ENCODE measurements around the gene PIK3C2B. TPM values are rescaled to one million over a fixed set of nuclear protein-coding genes. Genes with fewer than 3 reads are reported as not detected.

The PIK3C2B gene
- polyA plus RNA-seq, 1 donor from 2014 or later = 23.7 TPM

- no peaks in the 10 kb centered on the region for H3K27me3 ChIP-seq (ENCODE audit: insufficient read depth, low read depth, low read length)
- no peaks in the 10 kb centered on the region for H4K20me1 ChIP-seq (ENCODE audit: insufficient read depth)
- H3K27ac ChIP-seq (ENCODE audit: low read length) = no peak overlapping the region
- no peaks in the 10 kb centered on the region for H3K9me3 ChIP-seq (ENCODE audit: low read length)
- no peaks in the 10 kb centered on the region for H3K9me2 ChIP-seq (ENCODE audit: insufficient read depth, low read length)
- H3K79me2 ChIP-seq (replicated peaks; ENCODE audit: insufficient read depth, low read length) = no peaks in the 10 kb centered on the region
- H3K36me3 ChIP-seq (ENCODE audit: insufficient read depth, low read length) = no peaks in the 10 kb centered on the region
- no peak overlapping the region for H3K4me3 ChIP-seq (ENCODE audit: low read length)
- no peaks in the 10 kb centered on the region for H3F3A ChIP-seq (ENCODE audit: insufficient read depth, low read length, poor library complexity, severe bottlenecking)
- H3K4me2 ChIP-seq (ENCODE audit: low read length) = no peak overlapping the region
- no peak overlapping the region for H2AFZ ChIP-seq (ENCODE audit: low read depth, low read length)
- TF ChIP-seq MXI1 (conservative IDR thresholded peaks at IDR 0.05; ENCODE audit: poor library complexity, severe bottlenecking) (no peak), POLR2AphosphoS5 (IDR thresholded peaks at IDR 0.05) (no peak)
- no peak overlapping the region for H3K9ac ChIP-seq (ENCODE audit: low read length)
Measured at GRCh38 chr1:204529371-204529895, 34.8 kb upstream of the PIK3C2B start.

GRCh38 chr1:204528677-204529076 lies 34.1 kb upstream of the PIK3C2B start:
- no peaks in the 10 kb centered on the region for H3F3A ChIP-seq (ENCODE audit: insufficient read depth, low read length, poor library complexity, severe bottlenecking)
- no peak overlapping the region for H3K9ac ChIP-seq (ENCODE audit: low read length)
- no peak overlapping the region for H3K4me3 ChIP-seq (ENCODE audit: low read length)
- no peak for TF ChIP-seq MXI1 (conservative IDR thresholded peaks at IDR 0.05; ENCODE audit: poor library complexity, severe bottlenecking)
- H3K79me2 ChIP-seq (replicated peaks; ENCODE audit: insufficient read depth, low read length) = peaks cover 3% of the 10 kb centered on the region
- no peaks in the 10 kb centered on the region for H4K20me1 ChIP-seq (ENCODE audit: insufficient read depth)
- no peak overlapping the region for H3K4me2 ChIP-seq (ENCODE audit: low read length)
- no peak overlapping the region for H3K27ac ChIP-seq (ENCODE audit: low read length)
- H3K27me3 ChIP-seq (ENCODE audit: insufficient read depth, low read depth, low read length) = no peaks in the 10 kb centered on the region
- no peaks in the 10 kb centered on the region for H3K9me3 ChIP-seq (ENCODE audit: low read length)
- H2AFZ ChIP-seq (ENCODE audit: low read depth, low read length) = no peak overlapping the region
- no peaks in the 10 kb centered on the region for H3K36me3 ChIP-seq (ENCODE audit: insufficient read depth, low read length)
- no peaks in the 10 kb centered on the region for H3K9me2 ChIP-seq (ENCODE audit: insufficient read depth, low read length)

GRCh38 chr1:204528241-204528640 lies 33.6 kb upstream of the PIK3C2B start:
- Histone ChIP-seq H3K36me3 (ENCODE audit: insufficient read depth, low read length) (no peaks in the 10 kb centered on the region), H2AFZ (ENCODE audit: low read depth, low read length) (no peak overlapping the region), H3K4me3 (ENCODE audit: low read length) (no peak overlapping the region), H3K9me2 (ENCODE audit: insufficient read depth, low read length) (no peaks in the 10 kb centered on the region), H3F3A (ENCODE audit: insufficient read depth, low read length, poor library complexity, severe bottlenecking) (no peaks in the 10 kb centered on the region), H3K27ac (ENCODE audit: low read length) (no peak overlapping the region), H3K27me3 (ENCODE audit: insufficient read depth, low read depth, low read length) (no peaks in the 10 kb centered on the region), H3K4me2 (ENCODE audit: low read length) (no peak overlapping the region), H3K9me3 (ENCODE audit: low read length) (no peaks in the 10 kb centered on the region), H3K79me2 (replicated peaks; ENCODE audit: insufficient read depth, low read length) (peaks cover 7% of the 10 kb centered on the region), H4K20me1 (ENCODE audit: insufficient read depth) (no peaks in the 10 kb centered on the region), H3K9ac (ENCODE audit: low read length) (no peak overlapping the region)
- TF ChIP-seq EP300 (conservative IDR thresholded peaks at IDR 0.05; ENCODE audit: poor library complexity, severe bottlenecking) (no peak), TAF1 (IDR thresholded peaks at IDR 0.05; ENCODE audit: low read depth) (no peak), CTCF (IDR thresholded peaks at IDR 0.05; ENCODE audit: poor library complexity, severe bottlenecking) (no peak), POLR2AphosphoS5 (IDR thresholded peaks at IDR 0.05) (no peak), SMC3 (conservative IDR thresholded peaks at IDR 0.05; ENCODE audit: poor library complexity) (no peak)

- Histone ChIP-seq H3K9ac (ENCODE audit: low read length) (no peak overlapping the region), H3K27ac (ENCODE audit: low read length) (no peak overlapping the region), H3K4me2 (ENCODE audit: low read length) (no peak overlapping the region), H4K20me1 (ENCODE audit: insufficient read depth) (no peaks in the 10 kb centered on the region), H2AFZ (ENCODE audit: low read depth, low read length) (no peak overlapping the region), H3K27me3 (ENCODE audit: insufficient read depth, low read depth, low read length) (no peaks in the 10 kb centered on the region), H3K4me3 (ENCODE audit: low read length) (no peak overlapping the region), H3F3A (ENCODE audit: insufficient read depth, low read length, poor library complexity, severe bottlenecking) (no peaks in the 10 kb centered on the region), H3K9me2 (ENCODE audit: insufficient read depth, low read length) (no peaks in the 10 kb centered on the region), H3K79me2 (replicated peaks; ENCODE audit: insufficient read depth, low read length) (peaks cover 30% of the 10 kb centered on the region), H3K9me3 (ENCODE audit: low read length) (no peaks in the 10 kb centered on the region), H3K36me3 (ENCODE audit: insufficient read depth, low read length) (no peaks in the 10 kb centered on the region)
- no peak for TF ChIP-seq CTCF (IDR thresholded peaks at IDR 0.05; ENCODE audit: poor library complexity, severe bottlenecking)
- no peak for TF ChIP-seq EZH2 (IDR thresholded peaks at IDR 0.05; ENCODE audit: borderline replicate concordance, insufficient read depth, low read length, poor library complexity, severe bottlenecking)
- no peak for TF ChIP-seq REST (IDR thresholded peaks at IDR 0.05; ENCODE audit: borderline replicate concordance)
- TF ChIP-seq POLR2AphosphoS5 (IDR thresholded peaks at IDR 0.05) = no peak
- no peak for TF ChIP-seq RAD21 (conservative IDR thresholded peaks at IDR 0.05)
- no peak for TF ChIP-seq TAF1 (IDR thresholded peaks at IDR 0.05; ENCODE audit: low read depth)
- no peak for TF ChIP-seq SMC3 (conservative IDR thresholded peaks at IDR 0.05; ENCODE audit: poor library complexity)
- no peak for TF ChIP-seq EP300 (conservative IDR thresholded peaks at IDR 0.05; ENCODE audit: poor library complexity, severe bottlenecking)
- no peak for TF ChIP-seq MXI1 (conservative IDR thresholded peaks at IDR 0.05; ENCODE audit: poor library complexity, severe bottlenecking)
Measured at GRCh38 chr1:204524986-204525385, 30.4 kb upstream of the PIK3C2B start.

Data from neural cell (in vitro differentiated cells).